ENCODE results near the gene RFFL.
A peak's percentile ranks its signal among the peaks of the same experiment; 100 is the strongest.

Gene RFFL

GRCh38 chr17:34980681-34981537, 82.6 kb downstream of the RFFL start:
- Histone ChIP-seq H3K27me3 (ENCODE audit: insufficient read depth, low read length) (no peaks in the 10 kb centered on the region), H3K9ac (ENCODE audit: low read length) (peak overlapping the region; percentile 95), H3K4me1 (ENCODE audit: insufficient read depth, low read length, severe bottlenecking) (peaks cover 19% of the 10 kb centered on the region), H3K9me2 (ENCODE audit: low read depth, low read length) (no peaks in the 10 kb centered on the region), H2AFZ (ENCODE audit: low read length) (no peak overlapping the region), H3K4me2 (ENCODE audit: low read length) (peak overlapping the region; percentile 88), H3K9me3 (ENCODE audit: low read length) (no peaks in the 10 kb centered on the region), H3K36me3 (ENCODE audit: insufficient read depth, low read length) (peaks cover 4% of the 10 kb centered on the region; the same call in 1 of the 2 replicates), H3F3A (ENCODE audit: insufficient read depth, low read length) (no peaks in the 10 kb centered on the region), H4K20me1 (ENCODE audit: insufficient read depth, low read length) (no peaks in the 10 kb centered on the region), H3K27ac (ENCODE audit: low read depth, low read length, poor library complexity, severe bottlenecking) (peak overlapping the region; percentile 44), H3K79me2 (ENCODE audit: insufficient read depth, low read length) (peaks cover 6% of the 10 kb centered on the region; the same call in 1 of the 2 replicates), H3K4me3 (ENCODE audit: low read depth, low read length, poor library complexity, severe bottlenecking) (peak overlapping the region; percentile 86)
- TF ChIP-seq, protein P1, sequence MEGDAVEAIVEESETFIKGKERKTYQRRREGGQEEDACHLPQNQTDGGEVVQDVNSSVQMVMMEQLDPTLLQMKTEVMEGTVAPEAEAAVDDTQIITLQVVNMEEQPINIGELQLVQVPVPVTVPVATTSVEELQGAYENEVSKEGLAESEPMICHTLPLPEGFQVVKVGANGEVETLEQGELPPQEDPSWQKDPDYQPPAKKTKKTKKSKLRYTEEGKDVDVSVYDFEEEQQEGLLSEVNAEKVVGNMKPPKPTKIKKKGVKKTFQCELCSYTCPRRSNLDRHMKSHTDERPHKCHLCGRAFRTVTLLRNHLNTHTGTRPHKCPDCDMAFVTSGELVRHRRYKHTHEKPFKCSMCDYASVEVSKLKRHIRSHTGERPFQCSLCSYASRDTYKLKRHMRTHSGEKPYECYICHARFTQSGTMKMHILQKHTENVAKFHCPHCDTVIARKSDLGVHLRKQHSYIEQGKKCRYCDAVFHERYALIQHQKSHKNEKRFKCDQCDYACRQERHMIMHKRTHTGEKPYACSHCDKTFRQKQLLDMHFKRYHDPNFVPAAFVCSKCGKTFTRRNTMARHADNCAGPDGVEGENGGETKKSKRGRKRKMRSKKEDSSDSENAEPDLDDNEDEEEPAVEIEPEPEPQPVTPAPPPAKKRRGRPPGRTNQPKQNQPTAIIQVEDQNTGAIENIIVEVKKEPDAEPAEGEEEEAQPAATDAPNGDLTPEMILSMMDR (IDR thresholded peaks at IDR 0.05; ENCODE audit: low read length), result peak; percentile 48
- no peak for TF ChIP-seq EZH2 (IDR thresholded peaks at IDR 0.05; ENCODE audit: borderline replicate concordance, low read length)

- H3K9me3 ChIP-seq (ENCODE audit: low read length), result no peaks in the 10 kb centered on the region
- peaks cover 19% of the 10 kb centered on the region for H3K4me1 ChIP-seq (ENCODE audit: insufficient read depth, low read length, severe bottlenecking)
- TF ChIP-seq, protein P1 (IDR thresholded peaks at IDR 0.05; ENCODE audit: low read length), result no peak
- TF ChIP-seq EZH2 (IDR thresholded peaks at IDR 0.05; ENCODE audit: borderline replicate concordance, low read length), result no peak
- H4K20me1 ChIP-seq (ENCODE audit: insufficient read depth, low read length), result no peaks in the 10 kb centered on the region
- peak within 1 kb of the TSS; percentile 39; the same call in 1 of the 2 replicates for H2AFZ ChIP-seq (ENCODE audit: low read length)
- peak within 1 kb of the TSS; percentile 95 for H3K9ac ChIP-seq (ENCODE audit: low read length)
- H3K27me3 ChIP-seq (ENCODE audit: insufficient read depth, low read length), result no peaks in the 10 kb centered on the region
- peaks cover 2% of the 10 kb centered on the region; the same call in 1 of the 2 replicates for H3K36me3 ChIP-seq (ENCODE audit: insufficient read depth, low read length)
- H3K9me2 ChIP-seq (ENCODE audit: low read depth, low read length), result no peaks in the 10 kb centered on the region
- H3K4me3 ChIP-seq (ENCODE audit: low read depth, low read length, poor library complexity, severe bottlenecking), result peak within 1 kb of the TSS; percentile 86
- H3K79me2 ChIP-seq (ENCODE audit: insufficient read depth, low read length), result peaks cover 6% of the 10 kb centered on the region; the same call in 1 of the 2 replicates
- peak within 1 kb of the TSS; percentile 44 for H3K27ac ChIP-seq (ENCODE audit: low read depth, low read length, poor library complexity, severe bottlenecking)
- H3K4me2 ChIP-seq (ENCODE audit: low read length), result peak within 1 kb of the TSS; percentile 88
- no peaks in the 10 kb centered on the region for H3F3A ChIP-seq (ENCODE audit: insufficient read depth, low read length)
Measured at GRCh38 chr17:34980353-34980680, 83.2 kb downstream of the RFFL start, which contains the start of gene LIG3. Gene LIG3 (plus strand): TSS chr17:34980512. CDS start chr17:34983006, 2,494 bp downstream.

DNA sequence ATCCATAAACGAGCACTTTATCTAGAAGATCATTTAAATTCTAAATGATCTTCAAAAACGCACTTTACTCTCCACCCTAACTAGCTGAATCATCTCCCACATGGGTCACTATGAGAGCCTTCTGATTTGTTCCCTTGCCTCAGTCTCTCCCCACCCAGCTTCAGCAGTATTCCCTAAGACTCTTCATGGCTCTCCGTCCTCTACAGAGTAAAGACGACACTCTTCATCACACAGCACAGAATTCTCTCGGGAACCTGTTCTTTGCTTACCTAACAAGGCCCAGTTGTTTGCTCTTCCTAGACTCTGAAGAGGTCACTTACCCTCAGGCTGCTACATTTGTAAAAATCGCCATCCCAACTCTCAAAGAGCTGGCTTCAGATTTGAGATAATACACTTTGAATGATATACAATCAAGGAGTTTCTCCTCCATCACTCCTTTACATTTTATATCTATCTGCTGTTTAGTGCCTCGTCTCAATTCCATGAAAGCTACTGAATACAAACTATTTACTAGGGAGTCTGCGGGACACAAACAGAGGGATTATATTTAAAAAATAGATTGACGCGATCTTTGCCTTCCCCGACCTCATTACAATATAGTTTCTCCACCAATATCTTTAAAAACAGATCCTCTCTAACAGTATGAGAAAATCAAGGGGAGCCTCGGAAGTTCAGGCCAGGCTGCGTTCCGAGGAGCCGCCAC, 83.7 kb downstream of the RFFL start:
- H3K79me2 ChIP-seq (ENCODE audit: insufficient read depth, low read length), result peaks cover 6% of the 10 kb centered on the region; the same call in 1 of the 2 replicates
- H3K36me3 ChIP-seq (ENCODE audit: insufficient read depth, low read length), result no peaks in the 10 kb centered on the region; the same call in 1 of the 2 replicates
- H2AFZ ChIP-seq (ENCODE audit: low read length), result peak overlapping the region; percentile 39; the same call in 1 of the 2 replicates
- H3K4me2 ChIP-seq (ENCODE audit: low read length), result peak overlapping the region; percentile 88
- no peaks in the 10 kb centered on the region for H3K9me3 ChIP-seq (ENCODE audit: low read length)
- peak overlapping the region; percentile 86 for H3K4me3 ChIP-seq (ENCODE audit: low read depth, low read length, poor library complexity, severe bottlenecking)
- no peaks in the 10 kb centered on the region for H3F3A ChIP-seq (ENCODE audit: insufficient read depth, low read length)
- H3K27me3 ChIP-seq (ENCODE audit: insufficient read depth, low read length), result no peaks in the 10 kb centered on the region
- H3K4me1 ChIP-seq (ENCODE audit: insufficient read depth, low read length, severe bottlenecking), result peaks cover 19% of the 10 kb centered on the region
- no peak for TF ChIP-seq EZH2 (IDR thresholded peaks at IDR 0.05; ENCODE audit: borderline replicate concordance, low read length)
- TF ChIP-seq, protein P1 (IDR thresholded peaks at IDR 0.05; ENCODE audit: low read length), result no peak
- H3K9ac ChIP-seq (ENCODE audit: low read length), result peak overlapping the region; percentile 95
- H4K20me1 ChIP-seq (ENCODE audit: insufficient read depth, low read length), result no peaks in the 10 kb centered on the region
- H3K27ac ChIP-seq (ENCODE audit: low read depth, low read length, poor library complexity, severe bottlenecking), result no peak overlapping the region
- no peaks in the 10 kb centered on the region for H3K9me2 ChIP-seq (ENCODE audit: low read depth, low read length)
